Spleen (tissue), 11 donors: ENCODE measurements around the gene TRPC1. TPM values are rescaled to one million over a fixed set of nuclear protein-coding genes. Genes with fewer than 3 reads are reported as not detected.
"Not testable (repeated sequence)": the region's sequence is repeated elsewhere in the genome, so short reads cannot be mapped to it uniquely, and the experiment has no call there.

Experiments used
- DNase-seq: peaks from one replicate; pipeline ENCODE4 v3.0.0-alpha.2; 2020
- H3K27ac ChIP-seq, 8 donors: fragments of 200-600 bp; sonication (generic) in 7 of 8; 1 replicate in 4 of 8; 2 replicates in 4 of 8; pipeline versions ENCODE4 v1.5.0 to v1.8.0; 2016 to 2021; ENCODE audit warnings: inconsistent platforms in 4 of 8, mild to moderate bottlenecking in 4 of 8, moderate library complexity in 1 of 8
- H3K27me3 ChIP-seq, 7 donors: fragments of 200-600 bp; sonication (generic) in 6 of 7; replicated peaks in 1 of 7; 1 replicate in 4 of 7; 2 replicates in 3 of 7; pipeline versions ENCODE4 v1.5.0 to v1.8.0; 2016 to 2021; ENCODE audit warnings: inconsistent platforms in 3 of 7, mild to moderate bottlenecking in 1 of 7
- H3K36me3 ChIP-seq, 6 donors: fragments of 200-600 bp; sonication (generic) in 5 of 6; 1 replicate in 4 of 6; 2 replicates in 2 of 6; pipeline versions ENCODE4 v1.5.0 to v1.8.0; 2016 to 2021; ENCODE audit warnings: inconsistent platforms in 2 of 6
- H3K4me1 ChIP-seq, 6 donors: fragments of 200-600 bp; sonication (generic) in 5 of 6; 1 replicate in 3 of 6; 2 replicates in 3 of 6; pipeline versions ENCODE4 v1.5.0 to v1.8.0; 2016 to 2021; ENCODE audit warnings: inconsistent platforms in 3 of 6
- H3K4me3 ChIP-seq, 8 donors: fragments of 200-600 bp; sonication (generic) in 7 of 8; 1 replicate in 4 of 8; 2 replicates in 4 of 8; pipeline versions ENCODE4 v1.5.0 to v1.8.0; 2016 to 2021; ENCODE audit warnings: inconsistent platforms in 4 of 8, mild to moderate bottlenecking in 4 of 8, moderate library complexity in 2 of 8
- H3K9me3 ChIP-seq, 8 donors: fragments of 200-600 bp; sonication (generic) in 7 of 8; 1 replicate in 4 of 8; 2 replicates in 4 of 8; pipeline versions ENCODE4 v1.5.0 to v1.8.0; 2016 to 2021; ENCODE audit warnings: inconsistent platforms in 4 of 8
- CTCF ChIP-seq, 11 experiments: fragments of 200-600 bp in 7 of 11; fragments of 450-650 bp in 4 of 11; sonication (generic) in 4 of 11; IDR thresholded peaks in 8 of 11; conservative IDR thresholded peaks in 3 of 11; 1 replicate in 7 of 11; 2 replicates in 4 of 11; pipeline versions ENCODE4 v1.4.0 to v1.8.0; 2016 to 2021; ENCODE audit warnings: antibody characterized with exemption in 11 of 11, inconsistent platforms in 4 of 11, mild to moderate bottlenecking in 1 of 11
- POLR2A ChIP-seq, 3 donors: fragments of 450-650 bp; IDR thresholded peaks; one replicate each; pipeline ENCODE4 v1.5.1; 2017; ENCODE audit warnings: antibody characterized with exemption in 3 of 3, mild to moderate bottlenecking in 1 of 3
- POLR2AphosphoS5 ChIP-seq, 3 donors: sonication (generic); formaldehyde crosslinking; IDR thresholded peaks; one replicate each; pipeline ENCODE4 v1.5.1; 2017; ENCODE audit warnings: antibody characterized with exemption in 3 of 3
- WGBS, 5 donors: extraction: QIAGEN DNeasy Blood & Tissue Kit in 3 of 5; methylation state at CpG; one replicate each; pipeline versions ENCODE4 v1.1.5 to v1.1.7; 2013 to 2018; 5-methylcytosine and 5-hydroxymethylcytosine counted together
- intact Hi-C: fragments of 100-400 bp; cut with DNase I; formaldehyde crosslinking; loops from one replicate; pipeline ENCODE4 v1.15.0; 2023; ENCODE audit warnings: low total_unique reads
- polyA plus RNA-seq, 3 donors: library from polyadenylated mRNA; stranded (reverse); fragments of 200-250 nt; gene quantifications; one replicate each; pipeline ENCODE4 v1.2.1, GENCODE V29; 2013
- total RNA-seq, 7 donors: library from RNA; depleted of rRNA in 3 of 7; stranded (reverse); fragments of >200 nt in 3 of 7; fragmentation: NEBNext Ultra II Directional in 4 of 7; extraction: Animal tissue kit (Norgen Biotek cat#: 25700) in 4 of 7; gene quantifications; one replicate each; pipeline versions ENCODE4 v1.1.0 to v1.2.1, GENCODE V29; 2016 to 2021
- donor health status: healthy with polysubstance abuse.
- donor health status: DM: no; HTN: no; CAD: no; lungs with moderate emphysema.
- donor health status: DM: no; HTN: no; CAD: no.
- donor health status: Bipolar disorder and iron deficiency.
- donor health status: healthy.
- donor health status: DM: no; HTN: no; CAD: no.
- donor health status: DM: yes; HTN: yes; CAD: no.

Gene TRPC1
- total and polyA plus RNA-seq, 10 donors, result 1.7 to 21.8 (median 7.6) TPM

GRCh38 chr3:142706321-142707127 is 17.3 kb upstream of the TRPC1 start:
- TF ChIP-seq POLR2AphosphoS5 (IDR thresholded peaks at IDR 0.05) (no peak), POLR2A (IDR thresholded peaks at IDR 0.05) (no peak), CTCF (IDR thresholded peaks at IDR 0.05 in 8 of 11, conservative IDR thresholded peaks at IDR 0.05 in 3 of 11) (no peak)
- 77 to 90% (median 83%) methylated on average over 7 of the region's 7 CpGs for WGBS, 5 donors
- Histone ChIP-seq H3K4me3 (no peak overlapping the region), H3K27me3 (no peaks in the 10 kb centered on the region), H3K4me1 (no peaks in the 10 kb centered on the region), H3K9me3 (no peaks in the 10 kb centered on the region), H3K27ac (no peak overlapping the region), H3K36me3 (no peaks in the 10 kb centered on the region)
- DNase-seq, result no peak
- intact Hi-C loops, result no loop called here

- no peaks in the 10 kb centered on the region for H3K27me3 ChIP-seq
- intact Hi-C loops, result no loop called here
- H3K9me3 ChIP-seq, result no peaks in the 10 kb centered on the region
- H3K36me3 ChIP-seq, result no peaks in the 10 kb centered on the region
- TF ChIP-seq POLR2AphosphoS5 (IDR thresholded peaks at IDR 0.05) (no peak), CTCF (IDR thresholded peaks at IDR 0.05 in 8 of 11, conservative IDR thresholded peaks at IDR 0.05 in 3 of 11) (no peak), POLR2A (IDR thresholded peaks at IDR 0.05) (no peak)
- WGBS, 5 donors, result 89 to 98% (median 96%) methylated on average over 5 of the region's 5 CpGs
- H3K27ac ChIP-seq, result no peak overlapping the region
- DNase-seq, result no peak
- H3K4me3 ChIP-seq, result no peak overlapping the region
- no peaks in the 10 kb centered on the region for H3K4me1 ChIP-seq
Observed at GRCh38 chr3:142709207-142709606, 14.6 kb upstream of the TRPC1 start.

GRCh38 chr3:142714882-142715281 is 9.0 kb upstream of the TRPC1 start:
- 85 to 95% (median 90%) methylated on average over 3 of the region's 3 CpGs for WGBS, 5 donors

GRCh38 chr3:142716102-142716501 is 7.7 kb upstream of the TRPC1 start:
- Histone ChIP-seq H3K27ac (no peak overlapping the region), H3K36me3 (no peaks in the 10 kb centered on the region), H3K27me3 (no peaks in the 10 kb centered on the region), H3K4me1 (no peaks in the 10 kb centered on the region), H3K9me3 (no peaks in the 10 kb centered on the region), H3K4me3 (no peak overlapping the region)
- no peak for DNase-seq
- TF ChIP-seq CTCF (IDR thresholded peaks at IDR 0.05 in 8 of 11, conservative IDR thresholded peaks at IDR 0.05 in 3 of 11) (no peak), POLR2AphosphoS5 (IDR thresholded peaks at IDR 0.05) (no peak), POLR2A (IDR thresholded peaks at IDR 0.05) (no peak)
- intact Hi-C loops, result no loop called here
- 85 to 93% (median 87%) methylated on average over 4 of the region's 4 CpGs for WGBS, 5 donors

More at GRCh38 chr3:142714882-142715281, 9.0 kb upstream of the TRPC1 start:
- DNase-seq, H3K36me3 ChIP-seq, H3K4me1 ChIP-seq, H3K4me3 ChIP-seq, intact Hi-C loops, H3K27me3 ChIP-seq, H3K27ac ChIP-seq, H3K9me3 ChIP-seq: not testable (repeated sequence)
